NCI-H2107 treated with DMSO at 0.1 percent for 48 hours (cell line): ENCODE results near the gene CISTR.
"Not testable (repeated sequence)": the region's sequence is repeated elsewhere in the genome, so short reads cannot be mapped to it uniquely, and the experiment has no call there.

Source experiments
- DNase-seq: peaks from one replicate; lab custom pipeline; 2025; ENCODE audit not compliant: unreplicated experiment; lab: John Stamatoyannopoulos, UW

CISTR gene

DNA sequence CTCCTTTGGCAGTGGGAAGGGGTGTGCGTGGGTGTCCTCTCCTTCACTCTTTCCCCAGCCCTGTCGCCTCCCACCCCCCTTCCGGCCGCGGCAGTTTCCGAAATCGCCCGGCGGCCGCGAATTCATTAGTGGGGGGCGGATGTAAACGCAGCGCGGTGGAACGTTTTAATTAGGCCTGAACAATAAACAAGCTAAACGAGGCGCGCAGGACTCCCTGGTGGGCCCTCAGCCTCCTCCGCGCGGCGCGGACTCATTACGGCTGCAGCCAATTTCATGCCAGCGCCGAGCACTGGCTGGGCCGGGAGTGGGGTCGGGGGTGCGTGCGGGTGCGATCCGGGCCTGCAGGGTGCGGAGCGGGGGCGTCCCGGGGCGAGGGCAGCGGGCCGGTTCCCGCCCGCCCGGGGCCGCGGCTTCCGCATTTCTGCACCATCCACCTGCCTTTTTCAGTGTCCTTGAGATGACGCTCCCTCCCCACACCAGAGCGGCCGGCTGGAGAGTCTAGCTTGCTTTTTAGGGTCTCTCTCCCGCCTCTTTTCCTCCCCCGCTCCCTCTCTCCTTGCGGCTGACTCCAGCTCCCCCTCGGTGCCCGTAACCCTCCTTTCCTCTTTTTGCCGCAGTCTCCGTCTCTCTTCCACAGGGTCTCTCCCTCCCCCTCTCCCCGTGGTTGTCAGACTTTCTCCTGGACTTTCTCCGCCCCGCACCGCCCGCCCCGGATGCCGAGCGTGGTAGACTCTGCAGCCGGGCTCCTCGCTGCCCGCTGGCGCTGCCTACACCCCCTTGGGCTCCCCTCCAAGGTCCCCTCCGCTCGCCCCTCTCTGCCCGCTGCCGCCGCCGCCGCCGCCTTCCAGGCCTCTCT, at the start of gene CISTR:
Gene CISTR (minus strand): TSS at position 644 of the 856 bp plus-strand sequence.
- no peak for DNase-seq

DNA sequence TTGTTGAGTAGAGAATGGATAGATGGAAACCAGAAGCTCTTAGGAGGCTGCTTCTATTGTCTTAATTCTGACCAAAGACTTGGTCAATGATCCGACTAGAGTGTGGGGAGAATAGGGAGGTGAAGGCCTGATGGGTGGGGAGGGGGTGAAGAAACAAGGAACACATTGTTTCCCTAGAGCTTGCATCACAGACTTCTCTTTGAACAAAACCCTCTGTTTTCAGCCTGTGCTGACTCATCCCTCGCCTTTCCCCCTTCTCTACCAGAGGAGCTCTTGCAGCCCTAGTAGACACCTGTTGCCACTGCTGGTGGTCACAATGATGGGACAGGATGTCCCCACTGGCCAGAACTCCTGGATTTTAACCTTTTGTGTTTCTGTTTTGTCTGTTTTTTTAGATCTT, 46.8 kb upstream of the CISTR start:
- no peak for DNase-seq

DNA sequence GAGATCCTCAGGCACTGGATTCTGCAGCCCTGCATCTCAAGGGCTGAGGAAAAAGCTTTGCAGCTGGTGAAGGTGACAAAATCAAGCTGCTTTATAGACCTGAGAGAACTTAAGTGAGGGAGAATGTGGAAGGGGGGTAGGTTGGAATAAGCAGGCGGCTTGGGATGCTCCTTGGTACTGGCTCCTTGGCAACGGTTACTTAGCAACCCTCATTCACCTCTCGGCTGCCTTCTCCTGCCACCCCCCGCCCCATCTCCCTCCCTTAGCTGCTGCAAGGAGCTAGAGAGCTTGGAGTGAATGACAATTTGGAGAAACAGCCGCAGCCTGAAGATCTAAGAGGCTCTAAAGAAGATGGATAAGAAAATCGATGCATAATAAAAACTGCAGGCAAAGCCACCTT, 44.1 kb upstream of the CISTR start:
- DNase-seq: no peak

DNA sequence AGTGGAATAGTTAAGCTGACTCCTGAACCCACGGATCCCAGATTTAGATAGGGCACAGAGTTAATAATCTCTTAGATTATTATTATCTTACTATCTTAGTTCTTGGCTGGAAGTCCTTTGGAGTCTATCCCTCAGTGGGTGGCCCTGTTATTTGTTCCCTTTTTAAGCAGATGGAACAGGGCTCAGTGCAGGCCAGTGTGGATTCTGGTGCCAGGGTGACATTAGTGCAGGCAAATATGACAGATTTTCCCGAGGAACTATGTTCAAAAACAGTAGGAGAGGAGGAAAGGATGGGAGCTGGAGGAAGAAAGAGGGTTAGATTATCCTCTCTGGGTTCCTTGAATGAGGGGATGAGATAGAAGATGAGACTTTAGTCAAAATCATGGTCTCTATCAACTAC, 41.4 kb upstream of the CISTR start:
- no peak for DNase-seq

DNA sequence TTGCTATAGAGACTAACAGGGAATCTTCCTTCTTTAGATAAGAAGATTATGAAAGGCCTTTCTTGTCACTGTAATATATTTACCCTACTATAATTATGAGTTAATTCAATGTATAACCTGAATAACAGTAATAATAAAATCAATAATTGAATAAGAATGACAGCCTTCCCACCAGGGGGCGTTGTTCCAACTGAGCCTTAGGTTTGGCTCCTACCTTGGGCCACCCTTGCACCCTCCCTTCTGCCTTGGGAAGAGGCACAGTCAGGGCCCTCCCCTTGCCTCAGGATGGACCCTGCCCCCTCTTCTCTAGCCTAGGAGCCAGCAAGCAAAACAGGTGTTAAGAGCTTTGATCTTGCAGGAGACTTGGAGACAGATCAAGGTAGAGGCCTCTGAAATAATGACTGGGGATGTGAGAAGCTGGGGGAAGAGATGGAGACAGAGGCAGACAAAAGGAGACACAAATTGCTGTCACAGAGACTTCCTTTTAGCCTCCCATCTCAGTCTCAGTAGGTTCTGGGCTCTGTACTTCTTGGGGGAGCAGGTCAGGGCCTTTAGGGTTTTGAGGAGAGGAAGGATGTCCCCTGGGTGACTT, 40.1 kb upstream of the CISTR start:
- DNase-seq: no peak

DNA sequence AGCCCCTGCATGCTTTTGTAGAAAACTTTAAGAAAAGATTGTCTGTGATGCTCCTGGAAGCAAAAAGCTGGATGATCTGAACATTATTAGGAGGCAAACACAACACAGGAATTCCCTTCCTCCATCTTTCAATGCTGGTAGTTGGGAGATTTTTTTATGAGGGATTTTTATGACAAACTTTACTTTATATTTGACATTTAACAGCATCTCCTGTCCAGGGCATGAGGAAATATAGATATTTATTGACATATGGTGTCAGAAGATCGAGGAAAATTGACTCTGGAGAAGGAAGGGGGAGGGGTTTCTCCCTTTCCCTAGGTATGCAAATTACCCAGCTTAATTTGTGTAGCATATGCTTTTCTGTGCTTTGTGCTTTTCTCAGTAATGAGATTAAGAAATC, 37.8 kb upstream of the CISTR start:
- DNase-seq: no peak

DNA sequence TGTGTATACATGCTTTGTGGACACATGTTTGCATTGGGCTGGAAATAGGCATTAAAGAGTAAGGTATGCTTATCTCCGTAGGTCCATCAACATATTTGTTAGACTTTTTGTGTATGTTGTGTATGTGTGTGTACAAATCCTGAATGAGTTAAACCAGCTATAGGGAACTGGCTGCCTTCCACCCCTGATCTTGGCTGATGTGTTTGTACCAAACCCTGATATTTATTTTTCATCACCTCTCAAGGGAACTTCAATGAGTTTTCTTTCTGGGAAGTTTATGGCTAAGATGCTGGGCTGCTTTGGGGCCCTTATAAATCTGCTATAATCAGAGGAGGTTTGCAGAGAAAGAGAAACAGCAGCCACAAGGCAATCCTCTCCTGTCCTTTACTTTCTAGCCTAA, 37.1 kb upstream of the CISTR start:
- no peak for DNase-seq

DNA sequence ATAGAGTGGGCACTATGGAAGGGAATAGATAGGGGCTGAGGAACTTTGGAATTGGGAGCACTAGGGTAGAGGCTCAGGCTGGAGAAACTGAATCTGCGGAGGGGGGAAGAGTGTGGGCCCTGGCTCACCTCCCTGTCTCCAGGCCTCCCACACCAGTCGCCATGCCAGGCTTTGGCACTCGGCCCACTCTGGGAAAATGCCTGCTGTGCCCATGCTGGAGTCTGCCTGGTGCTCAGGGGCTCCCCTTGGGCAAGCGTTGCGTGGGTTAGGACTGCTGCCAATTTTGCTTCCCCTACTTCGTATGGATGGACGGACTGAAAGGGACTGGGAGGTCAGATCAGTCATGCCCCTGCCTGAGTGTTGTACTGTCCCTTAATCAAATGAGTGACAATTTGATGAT, 34.6 kb upstream of the CISTR start:
- DNase-seq: no peak

DNA sequence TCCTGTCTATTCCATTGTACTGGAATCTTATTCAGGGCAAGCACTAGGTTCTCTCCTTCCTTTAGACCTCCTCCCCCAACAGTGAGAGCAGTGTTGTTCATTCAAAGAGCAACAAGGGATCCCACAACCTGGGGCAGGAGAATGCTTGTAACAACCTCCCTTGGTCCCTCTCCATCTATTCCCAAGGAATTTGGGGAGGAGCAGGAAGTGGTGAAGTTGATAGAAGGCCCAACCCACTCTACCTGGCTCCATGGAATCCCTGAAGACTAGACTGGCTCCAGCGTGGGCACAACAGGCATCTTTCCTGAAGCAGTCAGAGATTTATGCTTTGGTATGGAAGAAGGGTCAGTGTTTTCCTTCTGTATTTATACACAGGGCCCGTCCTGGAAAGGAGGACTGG, 33.4 kb upstream of the CISTR start:
- no peak for DNase-seq

DNA sequence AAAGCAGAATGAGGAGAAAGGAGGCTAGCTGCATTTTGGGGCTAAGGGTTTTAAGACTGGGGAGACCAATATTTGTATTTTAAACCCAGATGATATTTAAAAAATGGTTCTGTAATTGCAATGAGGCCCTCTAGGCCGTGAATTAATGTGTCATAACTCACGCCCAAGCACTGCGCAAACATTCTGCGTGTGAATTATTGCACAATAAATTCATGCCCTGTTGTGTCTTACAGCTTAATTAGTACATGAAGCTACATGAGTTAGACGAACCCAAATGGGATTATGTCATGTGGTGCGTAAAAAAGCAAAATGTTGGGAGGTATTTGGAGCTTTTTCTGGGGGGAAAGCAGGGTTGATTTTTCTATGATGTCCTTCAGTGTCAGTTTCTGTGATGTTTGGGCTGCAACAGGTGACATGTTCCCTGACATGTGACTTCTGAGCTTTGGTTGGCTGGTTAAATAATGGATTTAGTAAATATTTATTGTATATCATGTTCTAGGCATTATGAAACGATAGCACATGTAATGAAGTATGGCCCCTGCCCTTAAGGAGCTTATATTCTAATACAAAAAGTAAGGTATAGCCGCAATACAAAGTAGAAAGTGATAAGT, 30.4 kb upstream of the CISTR start:
- no peak for DNase-seq

DNA sequence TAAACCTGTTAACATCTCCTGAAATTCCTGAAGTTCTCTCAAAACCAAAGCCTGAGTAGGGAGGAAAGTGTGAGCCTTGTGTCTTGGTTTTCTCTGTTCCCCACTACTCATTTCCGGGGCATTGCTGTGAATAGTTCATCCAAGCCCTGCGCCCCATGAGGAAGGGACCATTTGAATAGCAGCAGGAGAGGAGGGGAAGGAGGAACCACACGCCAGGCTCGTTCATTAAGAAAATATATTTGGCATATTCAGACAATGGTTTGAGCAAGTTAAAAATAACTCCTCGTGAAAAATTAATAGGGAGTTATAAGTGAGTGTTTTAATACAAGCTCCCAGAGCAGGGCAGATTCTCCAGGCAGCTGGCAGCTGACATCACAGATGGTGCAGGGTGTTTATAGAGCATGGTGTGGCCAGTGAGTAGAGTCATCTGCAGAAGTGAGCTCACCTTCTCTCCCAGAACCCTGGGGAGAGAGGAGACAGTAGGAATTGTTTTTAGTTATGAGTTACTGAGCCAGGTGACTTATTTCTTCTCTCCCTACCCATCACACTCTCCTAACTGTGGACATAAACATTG, 29.5 kb upstream of the CISTR start:
- no peak for DNase-seq

DNA sequence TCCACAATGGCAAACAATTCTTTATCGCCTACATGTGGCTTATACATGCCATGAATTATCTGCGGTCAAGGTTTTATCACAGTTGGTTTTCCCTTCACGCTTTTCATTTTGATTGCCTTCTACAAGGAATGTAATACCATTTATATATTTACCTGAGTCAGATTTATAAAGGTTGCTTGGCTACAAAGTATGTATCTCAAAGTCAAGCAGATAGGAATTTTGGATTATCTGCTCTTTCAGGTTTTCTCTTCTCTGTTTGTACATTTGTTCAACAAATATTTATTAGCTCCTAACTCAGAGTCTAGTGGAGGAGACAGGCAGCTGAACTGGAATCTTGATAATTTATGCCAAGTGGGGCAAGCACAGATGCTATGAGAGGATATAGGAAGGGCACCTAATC, 28.5 kb upstream of the CISTR start:
- no peak for DNase-seq

DNA sequence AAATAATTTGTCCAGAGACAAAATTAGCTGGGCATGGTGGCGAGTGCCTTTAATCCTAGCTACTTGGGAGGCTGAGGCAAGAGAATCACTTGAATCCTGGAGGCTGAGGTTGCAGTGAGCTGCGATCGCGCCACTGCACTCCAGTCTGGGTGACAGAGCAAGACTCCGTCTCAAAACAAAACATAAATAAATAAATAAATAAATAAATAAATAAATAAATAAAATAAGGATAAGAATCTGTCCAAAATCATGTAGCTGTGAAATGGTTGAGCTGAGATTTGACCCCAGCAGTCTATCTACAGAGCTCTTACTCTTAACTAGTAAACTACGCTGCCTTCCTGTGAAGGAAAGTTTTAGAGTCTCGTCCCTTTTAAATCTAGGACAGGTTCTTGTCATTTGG, 27.9 kb upstream of the CISTR start:
- DNase-seq: not testable (repeated sequence)

DNA sequence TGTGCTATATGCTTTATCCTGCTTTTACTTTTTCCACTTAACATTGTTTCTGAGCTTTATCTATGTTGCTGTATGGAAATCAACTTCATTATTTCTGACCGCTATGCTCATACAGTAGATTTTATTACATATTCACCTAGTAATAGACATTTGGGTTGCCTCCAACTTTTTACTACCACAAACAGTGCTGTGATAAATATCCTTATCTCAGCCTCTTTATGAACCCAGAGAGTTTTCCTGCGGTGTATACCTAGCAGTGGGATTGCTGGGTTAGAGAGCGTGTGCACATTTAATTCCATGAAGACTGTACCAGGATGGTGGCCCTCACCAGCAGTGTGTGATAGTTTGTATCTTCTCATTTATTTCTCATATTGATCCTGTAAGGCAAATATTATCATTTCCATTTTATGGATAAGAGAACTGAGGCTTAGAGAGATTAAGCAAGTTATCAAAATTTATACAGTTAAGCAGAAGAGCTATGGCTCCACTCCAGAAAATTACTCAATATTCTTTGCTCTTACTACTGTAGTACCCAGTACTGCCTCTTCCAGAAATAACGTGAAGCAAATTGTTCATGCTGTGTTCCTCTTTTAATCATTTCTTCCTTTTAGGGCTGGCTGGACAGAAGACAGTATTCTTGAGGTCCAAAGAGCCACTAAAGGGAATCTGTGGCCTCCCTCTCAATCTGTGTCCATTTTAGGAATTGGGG, 26.3 kb upstream of the CISTR start:
- DNase-seq: no peak

DNA sequence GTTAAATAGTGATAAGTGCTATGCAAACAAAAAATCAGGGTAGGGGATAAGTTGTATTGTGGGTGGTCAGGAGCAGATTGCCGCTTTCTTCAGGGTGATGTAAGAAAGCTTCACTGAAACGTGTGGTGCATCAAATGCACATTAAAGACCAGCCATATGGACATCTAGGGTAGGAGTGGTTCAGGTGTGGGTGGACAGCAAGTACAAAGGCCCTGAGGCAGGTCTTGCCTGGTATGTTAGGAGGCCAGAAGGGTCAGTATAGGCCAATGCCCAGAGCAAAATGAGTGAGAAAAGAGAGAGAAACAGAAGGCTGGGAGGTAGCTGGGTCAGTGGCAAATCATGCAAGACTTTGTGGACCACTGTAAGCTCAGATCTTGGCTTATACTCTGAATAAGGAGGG, 25.6 kb upstream of the CISTR start:
- no peak for DNase-seq

DNA sequence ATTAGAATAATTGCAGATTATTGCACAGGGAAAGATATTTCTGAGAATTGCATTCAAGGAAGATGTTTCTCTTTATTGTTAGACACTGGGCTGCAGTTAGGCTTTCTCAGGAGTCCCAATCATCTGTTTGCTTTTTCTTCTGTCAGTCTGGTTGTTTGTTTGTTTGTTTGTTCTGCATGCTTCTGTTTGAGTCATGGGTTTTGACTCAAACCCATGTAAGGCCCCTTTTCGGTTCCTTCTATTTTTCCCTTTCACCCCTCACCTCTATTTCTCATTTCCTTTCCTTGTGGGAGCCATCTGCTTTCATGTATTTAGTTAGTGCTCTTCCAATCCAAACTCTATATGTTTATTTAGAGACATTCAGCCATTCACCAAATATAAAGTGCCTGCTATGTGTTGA, 25.1 kb upstream of the CISTR start:
- DNase-seq: no peak

DNA sequence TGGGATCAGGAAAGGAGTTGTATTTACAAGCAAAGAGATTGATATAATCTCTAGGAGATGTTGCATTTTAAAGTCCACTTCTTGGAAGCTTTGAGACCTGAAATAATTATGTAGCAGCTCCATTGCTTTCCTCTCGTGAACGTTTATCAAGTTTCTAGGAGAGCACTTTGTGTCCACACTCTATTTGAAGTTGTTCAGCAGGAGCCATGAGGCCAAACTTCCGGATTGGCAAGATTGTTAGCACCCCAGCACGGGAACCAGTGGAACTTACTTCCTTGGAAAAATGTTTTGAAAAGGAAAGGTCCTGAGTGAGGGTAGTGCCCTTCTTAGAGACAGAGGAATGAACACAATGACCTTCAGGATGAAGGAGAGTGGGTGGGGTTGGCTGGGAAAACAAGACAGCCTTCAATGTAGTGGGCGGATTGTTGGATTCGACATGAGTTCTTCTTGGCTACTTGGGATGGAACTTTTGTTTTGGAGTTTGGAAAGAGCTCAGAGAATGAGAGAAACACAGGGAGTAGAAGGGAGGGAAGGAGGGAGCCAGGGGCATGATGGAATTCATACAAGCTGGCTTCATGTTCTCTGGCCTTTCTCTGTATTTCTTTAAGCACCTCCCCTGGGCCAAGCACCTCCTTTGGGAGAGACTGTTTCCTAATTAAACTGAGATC, 23.8 kb upstream of the CISTR start:
- DNase-seq: no peak

DNA sequence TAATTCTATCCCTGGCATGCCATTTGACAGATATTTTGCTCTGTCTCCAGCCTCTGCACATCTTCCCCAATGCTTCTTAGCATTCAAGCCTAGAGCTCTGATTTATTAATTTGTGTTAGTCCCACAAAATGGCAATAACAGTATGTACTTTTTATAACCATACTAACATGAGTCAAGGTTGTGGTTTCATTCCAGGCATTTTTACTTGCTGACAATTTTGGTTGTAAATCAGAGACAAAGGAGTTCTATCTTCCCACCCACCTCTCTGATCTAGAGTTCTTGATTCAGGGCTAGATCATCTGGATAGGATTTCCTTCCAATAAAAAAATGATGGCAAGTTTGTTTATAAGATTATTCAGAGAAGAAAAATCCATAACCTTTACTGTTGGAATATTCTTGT, 18.5 kb upstream of the CISTR start:
- no peak for DNase-seq

DNA sequence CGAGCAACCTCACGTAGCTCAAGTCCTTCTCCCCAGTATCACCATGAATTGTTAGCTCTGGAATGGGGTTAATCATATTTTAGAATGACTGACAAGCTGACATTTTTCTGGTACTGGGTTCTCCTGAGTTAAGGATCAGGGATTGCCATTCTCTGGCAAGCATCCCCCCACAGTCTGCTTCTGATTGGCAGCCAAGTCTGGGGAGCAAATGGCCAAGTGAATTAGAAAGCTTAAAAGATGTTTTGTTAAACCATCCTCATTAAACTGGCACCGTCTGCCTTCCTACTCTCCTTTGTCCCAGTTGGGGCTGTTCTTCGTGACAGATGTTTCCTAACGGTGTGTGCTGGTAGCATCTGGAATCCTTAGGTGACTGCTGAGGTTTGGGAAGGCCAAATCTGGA, 17.2 kb upstream of the CISTR start:
- DNase-seq: no peak

DNA sequence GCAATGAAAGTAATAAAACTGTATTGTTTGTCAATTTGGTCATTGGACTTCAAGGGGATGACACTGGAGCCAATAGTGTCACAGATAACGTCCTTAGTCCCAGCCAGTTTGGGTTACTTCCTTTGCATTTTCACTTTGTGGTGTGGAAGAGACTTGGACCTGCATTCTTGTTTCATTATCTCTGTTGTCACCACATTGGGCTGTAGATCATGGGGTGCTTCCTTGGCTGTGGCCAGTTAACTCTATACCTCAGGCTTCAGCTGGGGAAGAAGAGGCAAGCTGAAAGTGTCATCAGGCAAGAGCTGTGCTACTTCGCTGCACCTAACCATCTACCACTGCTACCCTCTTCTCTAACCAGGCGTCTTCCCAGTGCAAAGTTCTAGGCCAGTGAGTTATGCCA, 15.1 kb upstream of the CISTR start:
- DNase-seq: no peak

DNA sequence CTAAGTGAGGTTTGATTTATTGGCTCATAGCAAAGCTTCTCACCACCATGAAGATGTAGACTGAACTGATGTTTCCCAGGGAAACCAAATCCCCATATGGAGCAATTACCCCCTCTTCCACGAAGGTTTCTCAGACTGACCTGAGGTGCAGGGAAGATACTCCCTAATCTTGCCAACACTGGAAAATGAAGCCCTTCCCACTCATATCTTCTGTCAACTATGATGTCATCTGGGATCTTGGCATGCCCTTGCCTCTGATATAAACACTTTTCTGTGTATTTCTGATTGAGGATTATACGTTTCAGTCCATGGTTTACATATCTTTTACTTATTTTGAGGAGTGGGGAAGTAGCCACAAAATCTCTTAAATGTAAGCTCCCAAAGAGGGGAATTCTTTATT, 14.1 kb upstream of the CISTR start:
- no peak for DNase-seq
